DMS79 treated with DMSO at 0.1 percent for 48 hours (cell line): Measurements from ENCODE around the gene TRIM54.

Source experiments
- DNase-seq: peaks from one replicate; lab custom pipeline; 2025; lab: John Stamatoyannopoulos, UW

The TRIM54 gene

DNA sequence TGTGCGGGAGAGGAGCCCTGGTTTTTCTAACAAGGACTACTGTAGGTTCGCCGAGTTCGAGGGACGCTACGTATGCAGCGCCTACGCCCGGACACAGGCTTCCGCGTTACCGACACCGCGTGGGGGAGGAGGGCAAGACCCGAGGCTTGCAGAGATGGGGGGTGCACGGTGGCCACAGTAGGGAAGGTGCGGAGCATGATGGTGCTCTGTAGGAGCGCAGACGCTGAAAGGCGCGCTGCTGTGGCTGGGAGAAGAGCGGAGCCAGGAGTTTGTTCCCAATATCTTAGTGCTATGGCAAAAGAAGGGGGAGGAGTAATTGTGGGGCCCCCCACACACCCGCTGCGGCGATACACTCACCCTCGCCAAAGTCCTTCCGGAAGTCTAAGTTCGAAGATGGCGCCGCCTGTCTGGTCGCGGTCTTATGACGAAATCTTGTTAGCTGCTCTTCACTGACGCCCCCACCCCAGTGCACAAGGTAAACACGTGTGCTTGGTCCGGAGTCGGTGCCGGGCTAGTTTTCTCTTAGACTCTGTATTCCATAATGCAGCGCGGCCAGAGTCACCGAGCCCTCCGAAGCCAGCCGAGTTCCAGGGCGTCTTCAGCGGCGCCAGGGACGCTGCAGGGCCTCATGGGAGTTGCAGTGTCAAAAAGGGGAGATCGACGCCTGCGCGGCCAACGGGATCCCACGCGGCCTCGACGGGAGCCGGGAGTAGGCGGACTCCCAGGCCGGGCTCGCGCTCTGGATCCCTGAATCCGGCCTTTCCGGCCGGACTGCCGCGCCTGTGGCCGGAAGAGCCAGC is 74.4 kb downstream of the TRIM54 start, which contains the start of gene GTF3C2:
Gene GTF3C2, minus strand, starts transcription at position 383 of the 800 bp plus-strand sequence. CDS start 13,210 bp downstream, outside the sequence.
- peak; percentile 94 for DNase-seq
